PC-9 (cell line): ENCODE measurements around the gene PAPSS2. TPM values are rescaled to one million over a fixed set of nuclear protein-coding genes. Genes with fewer than 3 reads are reported as not detected.

ENCODE experiments used
- BruUV-seq: library from RNA; stranded (reverse); fragments of 400-500 nt; replicated peaks from 2 replicates; lab custom pipeline; 2021; lab: Mats Ljungman, UMichigan
- CTCF ChIA-PET: fragments of 300-600 bp; sonication (Branson Sonifier 250); formaldehyde crosslinking; loops from one replicate; lab custom pipeline; 2022; ENCODE audit warnings: antibody characterized with exemption; lab: Charles Lee
- POLR2A ChIA-PET: fragments of 300-600 bp; sonication (Branson Sonifier 250); formaldehyde crosslinking; loops from one replicate; lab custom pipeline; 2022; ENCODE audit warnings: antibody characterized with exemption; ENCODE audit not compliant: unreplicated experiment; lab: Charles Lee
- DNase-seq, 2 experiments: peaks; one replicate each; pipeline versions ENCODE4 v3.0.0 to v3.0.0-alpha.2; 2015 to 2022; ENCODE audit warnings: mixed read lengths in 1 of 2
- H2AFZ ChIP-seq: fragments of 200-600 bp; sonication (generic); 2 replicates; pipeline ENCODE4 v1.8.1; 2017; ENCODE audit warnings: antibody characterized with exemption
- H3F3A ChIP-seq: fragments of 200-600 bp; sonication (generic); 2 replicates; pipeline ENCODE4 v1.8.1; 2017; ENCODE audit warnings: antibody characterized with exemption, mild to moderate bottlenecking, low read depth; ENCODE audit not compliant: insufficient read depth
- H3K27ac ChIP-seq: fragments of 200-600 bp; sonication (generic); 2 replicates; pipeline ENCODE4 v1.6.1; 2016; ENCODE audit warnings: mixed run types
- H3K27me3 ChIP-seq: fragments of 200-600 bp; sonication (generic); 2 replicates; pipeline ENCODE4 v1.6.1; 2016; ENCODE audit warnings: low read depth, mixed run types; ENCODE audit not compliant: insufficient read depth
- H3K36me3 ChIP-seq: fragments of 200-600 bp; sonication (generic); 2 replicates; pipeline ENCODE4 v1.6.1; 2016; ENCODE audit warnings: low read depth, mixed run types
- H3K4me1 ChIP-seq: fragments of 200-600 bp; sonication (generic); replicated peaks from 2 replicates; pipeline ENCODE4 v1.6.1; 2016; ENCODE audit warnings: mixed run types; ENCODE audit not compliant: insufficient read depth
- H3K4me2 ChIP-seq: fragments of 200-600 bp; sonication (generic); 2 replicates; pipeline ENCODE4 v1.6.1; 2017; ENCODE audit warnings: mixed run types
- H3K4me3 ChIP-seq: fragments of 200-600 bp; sonication (generic); 2 replicates; pipeline ENCODE4 v1.6.1; 2016; ENCODE audit warnings: mixed run types
- H3K79me2 ChIP-seq: fragments of 200-600 bp; sonication (generic); 2 replicates; pipeline ENCODE4 v1.6.1; 2017; ENCODE audit warnings: low read depth, mixed run types
- H3K9me2 ChIP-seq: fragments of 200-600 bp; sonication (generic); 2 replicates; pipeline ENCODE4 v1.8.1; 2017; ENCODE audit warnings: mild to moderate bottlenecking; ENCODE audit not compliant: insufficient read depth
- H3K9me3 ChIP-seq: fragments of 200-600 bp; sonication (generic); 2 replicates; pipeline ENCODE4 v1.8.1; 2016; ENCODE audit warnings: low read depth; ENCODE audit not compliant: insufficient read depth
- H4K20me1 ChIP-seq: fragments of 200-600 bp; sonication (generic); 2 replicates; pipeline ENCODE4 v1.8.1; 2017; ENCODE audit not compliant: insufficient read depth
- EZH2 ChIP-seq: fragments of 200-600 bp; sonication (generic); IDR thresholded peaks from 2 replicates; pipeline ENCODE4 v1.8.0; 2017; ENCODE audit warnings: antibody characterized with exemption, low read depth
- intact Hi-C: fragments of 100-400 bp; cut with micrococcal nuclease; formaldehyde crosslinking; loops from one replicate; pipeline ENCODE4 v1.10.0; 2022; ENCODE audit not compliant: unreplicated experiment
- total RNA-seq: library from RNA; stranded (reverse); gene quantifications from 2 replicates; pipeline ENCODE4 v1.2.3, GENCODE V29; 2021
- TF ChIP-seq, protein P1 (sequence below): fragments of 200-600 bp; sonication (generic); conservative IDR thresholded peaks from 2 replicates; pipeline ENCODE4 v1.6.1; 2017; ENCODE audit warnings: mixed run types, antibody characterized with exemption, mild to moderate bottlenecking, moderate library complexity

Gene PAPSS2
- total RNA-seq, 1 experiment from 2014 or later, result 37.4 TPM

DNA sequence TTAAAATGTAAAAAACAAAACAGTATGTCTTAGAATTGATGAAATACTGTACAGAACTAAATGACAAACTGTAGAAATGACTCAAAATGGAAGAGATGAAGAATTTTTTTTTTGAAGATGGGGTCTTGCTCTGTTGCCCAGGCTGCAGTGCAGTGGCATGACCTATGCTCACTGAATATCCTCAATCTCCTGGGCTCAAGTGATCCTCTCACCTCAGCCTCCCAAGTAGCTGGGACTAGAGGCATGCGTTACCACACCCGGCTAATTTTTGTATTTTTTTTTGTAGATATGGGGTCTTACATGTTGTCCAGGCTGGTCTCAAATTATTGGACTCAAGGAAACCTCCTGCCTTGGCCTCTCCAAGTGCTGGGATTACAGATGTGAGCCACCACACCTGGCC, 121.9 kb downstream of the PAPSS2 start:
- H3K27ac ChIP-seq, result no peak overlapping the region
- no peak overlapping the region for H3K4me3 ChIP-seq
- H2AFZ ChIP-seq, result no peak overlapping the region
- H3K4me1 ChIP-seq, result no peaks in the 10 kb centered on the region
- no peaks in the 10 kb centered on the region; the same call in 1 of the 2 replicates for H3K36me3 ChIP-seq
- BruUV-seq, result no TSS peak
- H3F3A ChIP-seq, result peaks cover 3% of the 10 kb centered on the region
- DNase-seq, result no peak
- H3K4me2 ChIP-seq, result no peak overlapping the region
- TF ChIP-seq EZH2, result no peak
- TF ChIP-seq, protein P1, sequence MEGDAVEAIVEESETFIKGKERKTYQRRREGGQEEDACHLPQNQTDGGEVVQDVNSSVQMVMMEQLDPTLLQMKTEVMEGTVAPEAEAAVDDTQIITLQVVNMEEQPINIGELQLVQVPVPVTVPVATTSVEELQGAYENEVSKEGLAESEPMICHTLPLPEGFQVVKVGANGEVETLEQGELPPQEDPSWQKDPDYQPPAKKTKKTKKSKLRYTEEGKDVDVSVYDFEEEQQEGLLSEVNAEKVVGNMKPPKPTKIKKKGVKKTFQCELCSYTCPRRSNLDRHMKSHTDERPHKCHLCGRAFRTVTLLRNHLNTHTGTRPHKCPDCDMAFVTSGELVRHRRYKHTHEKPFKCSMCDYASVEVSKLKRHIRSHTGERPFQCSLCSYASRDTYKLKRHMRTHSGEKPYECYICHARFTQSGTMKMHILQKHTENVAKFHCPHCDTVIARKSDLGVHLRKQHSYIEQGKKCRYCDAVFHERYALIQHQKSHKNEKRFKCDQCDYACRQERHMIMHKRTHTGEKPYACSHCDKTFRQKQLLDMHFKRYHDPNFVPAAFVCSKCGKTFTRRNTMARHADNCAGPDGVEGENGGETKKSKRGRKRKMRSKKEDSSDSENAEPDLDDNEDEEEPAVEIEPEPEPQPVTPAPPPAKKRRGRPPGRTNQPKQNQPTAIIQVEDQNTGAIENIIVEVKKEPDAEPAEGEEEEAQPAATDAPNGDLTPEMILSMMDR, result no peak
- 0 out of 2 replicates have a peak, but pooled peaks cover 5% of the 10 kb centered on the region for H3K79me2 ChIP-seq
- ChIA-PET POLR2A (no interaction called here), CTCF (no interaction called here)
- no peaks in the 10 kb centered on the region for H3K27me3 ChIP-seq
- no peaks in the 10 kb centered on the region; the same call in 1 of the 2 replicates for H4K20me1 ChIP-seq
- no peaks in the 10 kb centered on the region for H3K9me3 ChIP-seq
- no peaks in the 10 kb centered on the region for H3K9me2 ChIP-seq
- intact Hi-C loops, result no loop called here

- no TSS peak for BruUV-seq
- Histone ChIP-seq H3K4me2 (no peak overlapping the region), H3K79me2 (0 out of 2 replicates have a peak, but pooled peaks cover 5% of the 10 kb centered on the region), H3K4me1 (no peaks in the 10 kb centered on the region), H3K4me3 (no peak overlapping the region), H2AFZ (no peak overlapping the region), H3K27me3 (no peaks in the 10 kb centered on the region), H4K20me1 (no peaks in the 10 kb centered on the region; the same call in 1 of the 2 replicates), H3K27ac (no peak overlapping the region), H3K36me3 (no peaks in the 10 kb centered on the region; the same call in 1 of the 2 replicates), H3F3A (peaks cover 3% of the 10 kb centered on the region; the same call in 1 of the 2 replicates), H3K9me3 (no peaks in the 10 kb centered on the region), H3K9me2 (no peaks in the 10 kb centered on the region)
- CTCF ChIA-PET, result interaction anchor here (0.6 kb wide), 1 partner anchor 1150 kb away, joined by 4 read pairs; no protein-coding TSS in a partner anchor
- intact Hi-C loops, result no loop called here
- no peak for TF ChIP-seq EZH2
- TF ChIP-seq, protein P1, result no peak
- POLR2A ChIA-PET, result no interaction called here
- no peak for DNase-seq
Measured at GRCh38 chr10:87782721-87783120, 123.0 kb downstream of the PAPSS2 start.

DNA sequence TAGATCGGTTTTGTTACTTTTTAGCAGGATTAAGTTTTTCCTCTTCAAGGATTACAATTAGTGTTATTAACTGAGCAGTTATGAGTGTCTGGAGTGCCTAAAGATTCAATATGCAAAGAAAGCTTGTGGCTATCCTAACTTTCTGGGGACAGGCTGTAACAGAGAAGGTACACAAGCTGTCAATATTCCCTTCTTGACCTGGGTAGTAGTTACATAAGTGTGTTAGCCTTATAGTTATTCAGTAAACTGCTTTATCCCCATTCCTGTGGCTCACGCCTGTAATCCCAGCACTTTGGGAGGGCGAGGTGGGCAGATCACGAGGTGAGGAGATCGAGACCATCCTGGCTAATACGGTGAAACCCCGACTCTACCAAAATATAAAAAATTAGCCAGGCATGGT, 126.7 kb downstream of the PAPSS2 start:
- no TSS peak for BruUV-seq
- no peak overlapping the region for H3K4me2 ChIP-seq
- no peak overlapping the region for H3K4me3 ChIP-seq
- intact Hi-C loops, result no loop called here
- 0 out of 2 replicates have a peak, but pooled peaks cover 3% of the 10 kb centered on the region for H3K79me2 ChIP-seq
- DNase-seq, result no peak
- H3K4me1 ChIP-seq, result no peaks in the 10 kb centered on the region
- H3K27me3 ChIP-seq, result no peaks in the 10 kb centered on the region
- H3K36me3 ChIP-seq, result peaks cover 4% of the 10 kb centered on the region; the same call in 1 of the 2 replicates
- ChIA-PET CTCF (no interaction called here), POLR2A (no interaction called here)
- peaks cover 3% of the 10 kb centered on the region; the same call in 1 of the 2 replicates for H3F3A ChIP-seq
- H4K20me1 ChIP-seq, result no peaks in the 10 kb centered on the region; the same call in 1 of the 2 replicates
- no peaks in the 10 kb centered on the region for H3K9me3 ChIP-seq
- H2AFZ ChIP-seq, result no peak overlapping the region
- TF ChIP-seq, protein P1, result no peak
- no peak for TF ChIP-seq EZH2
- H3K9me2 ChIP-seq, result no peaks in the 10 kb centered on the region
- no peak overlapping the region for H3K27ac ChIP-seq
